ENCODE measurements around the gene XBP1. TPM values are rescaled to one million over a fixed set of nuclear protein-coding genes. Genes with fewer than 3 reads are reported as not detected.

Gene XBP1
- total and polyA plus RNA-seq, 2 of the 13 experiments (the other 11 are each of a cell fraction or from before 2014, with no cell fraction given): 416 to 427 TPM

GRCh38 chr22:28838971-28839370 lies 38.6 kb upstream of the XBP1 start (continued):
- TF ChIP-seq HNRNPL (IDR thresholded peaks at IDR 0.05; ENCODE audit: low read depth, low read length) (no peak), ZMYM3 (CRISPR knock-in tag; IDR thresholded peaks at IDR 0.05) (peak; percentile 16; the same call in 1 of the 2 replicates), ETV5 (CRISPR knock-in tag; IDR thresholded peaks at IDR 0.05; ENCODE audit: borderline replicate concordance) (no peak), IKZF4 (CRISPR knock-in tag; IDR thresholded peaks at IDR 0.05; ENCODE audit: borderline replicate concordance, low read depth, not compliant biosample characterization) (no peak), HDAC2 (CRISPR knock-in tag; IDR thresholded peaks at IDR 0.05) (peak; percentile 27; the same call in 1 of the 2 replicates), ZFP36L1 (CRISPR knock-in tag; IDR thresholded peaks at IDR 0.05) (0 out of 2 replicates have a peak, but pooled peaks have one; percentile 29), TEAD3 (CRISPR knock-in tag; optimal IDR thresholded peaks at IDR 0.05; ENCODE audit: borderline replicate concordance) (no peak), POGZ (CRISPR knock-in tag; IDR thresholded peaks at IDR 0.05) (no peak), MAFK (conservative IDR thresholded peaks at IDR 0.05 in 1 of 2, IDR thresholded peaks at IDR 0.05 in 1 of 2; ENCODE audit: low read length in 2 of 2) (no peak), CHD2 (IDR thresholded peaks at IDR 0.05; ENCODE audit: low read depth, low read length) (no peak), ZNF20 (CRISPR knock-in tag; IDR thresholded peaks at IDR 0.05) (no peak), TBL1XR1 (IDR thresholded peaks at IDR 0.05; ENCODE audit: borderline replicate concordance, low read length, partially characterized antibody) (no peak), ZNF703 (CRISPR knock-in tag; IDR thresholded peaks at IDR 0.05; ENCODE audit: borderline replicate concordance) (no peak), NR3C1 (CRISPR knock-in tag; IDR thresholded peaks at IDR 0.05) (no peak), MXI1 (IDR thresholded peaks at IDR 0.05; ENCODE audit: borderline replicate concordance, low read depth, low read length) (no peak), ZNF746 (CRISPR knock-in tag; IDR thresholded peaks at IDR 0.05) (no peak), ATF1 (CRISPR knock-in tag; IDR thresholded peaks at IDR 0.05) (no peak), HMGA1 (CRISPR knock-in tag; conservative IDR thresholded peaks at IDR 0.05) (no peak), PHF5A (CRISPR knock-in tag; IDR thresholded peaks at IDR 0.05; ENCODE audit: low read depth, unreplicated experiment) (no peak), NR2F1 (CRISPR knock-in tag; IDR thresholded peaks at IDR 0.05) (no peak), SOX5 (CRISPR knock-in tag; IDR thresholded peaks at IDR 0.05; ENCODE audit: borderline replicate concordance) (peak; percentile 81; the same call in 1 of the 2 replicates), ZNF235 (CRISPR knock-in tag; IDR thresholded peaks at IDR 0.05; ENCODE audit: borderline replicate concordance) (no peak), RARA (CRISPR knock-in tag; IDR thresholded peaks at IDR 0.05) (peak; percentile 63), ZNF614 (CRISPR knock-in tag; IDR thresholded peaks at IDR 0.05; ENCODE audit: borderline replicate concordance) (no peak), ZNF704 (CRISPR knock-in tag; IDR thresholded peaks at IDR 0.05; ENCODE audit: borderline replicate concordance) (no peak)
- TF ChIP-seq, protein P1, sequence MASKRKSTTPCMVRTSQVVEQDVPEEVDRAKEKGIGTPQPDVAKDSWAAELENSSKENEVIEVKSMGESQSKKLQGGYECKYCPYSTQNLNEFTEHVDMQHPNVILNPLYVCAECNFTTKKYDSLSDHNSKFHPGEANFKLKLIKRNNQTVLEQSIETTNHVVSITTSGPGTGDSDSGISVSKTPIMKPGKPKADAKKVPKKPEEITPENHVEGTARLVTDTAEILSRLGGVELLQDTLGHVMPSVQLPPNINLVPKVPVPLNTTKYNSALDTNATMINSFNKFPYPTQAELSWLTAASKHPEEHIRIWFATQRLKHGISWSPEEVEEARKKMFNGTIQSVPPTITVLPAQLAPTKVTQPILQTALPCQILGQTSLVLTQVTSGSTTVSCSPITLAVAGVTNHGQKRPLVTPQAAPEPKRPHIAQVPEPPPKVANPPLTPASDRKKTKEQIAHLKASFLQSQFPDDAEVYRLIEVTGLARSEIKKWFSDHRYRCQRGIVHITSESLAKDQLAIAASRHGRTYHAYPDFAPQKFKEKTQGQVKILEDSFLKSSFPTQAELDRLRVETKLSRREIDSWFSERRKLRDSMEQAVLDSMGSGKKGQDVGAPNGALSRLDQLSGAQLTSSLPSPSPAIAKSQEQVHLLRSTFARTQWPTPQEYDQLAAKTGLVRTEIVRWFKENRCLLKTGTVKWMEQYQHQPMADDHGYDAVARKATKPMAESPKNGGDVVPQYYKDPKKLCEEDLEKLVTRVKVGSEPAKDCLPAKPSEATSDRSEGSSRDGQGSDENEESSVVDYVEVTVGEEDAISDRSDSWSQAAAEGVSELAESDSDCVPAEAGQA (IDR thresholded peaks at IDR 0.05; ENCODE audit: low read depth): no peak
- TF ChIP-seq, protein P1 (CRISPR knock-in tag; IDR thresholded peaks at IDR 0.05; ENCODE audit: borderline replicate concordance): no peak

Measured in HepG2 (cell line).